GM12892 (cell line): ENCODE data around the gene CNEP1R1.

Source experiments
- POLR2A ChIP-seq: IDR thresholded peaks from 2 replicates; pipeline ENCODE4 v1.6.1; 2011; ENCODE audit warnings: low read depth, low read length, control low read depth
- POLR2AphosphoS5 ChIP-seq: IDR thresholded peaks from 2 replicates; pipeline ENCODE4 v1.6.1; 2011; ENCODE audit warnings: low read depth, low read length, control low read depth
- TAF1 ChIP-seq: IDR thresholded peaks from 2 replicates; pipeline ENCODE4 v1.6.1; 2011; ENCODE audit warnings: low read depth, mild to moderate bottlenecking, control low read depth, low read length, borderline replicate concordance

- TF ChIP-seq TAF1 (no peak), POLR2A (no peak), POLR2AphosphoS5 (no peak)
Observed at GRCh38 chr16:50079397-50080140, 54.5 kb downstream of the CNEP1R1 start.
